Kidney glomerular epithelial cell (primary cell): ENCODE results near the gene RTN4.
"Not testable (repeated sequence)": the region's sequence is repeated elsewhere in the genome, so short reads cannot be mapped to it uniquely, and the experiment has no call there.

Source experiments
- DNase-seq: peaks from one replicate; lab custom pipeline; 2025; lab: John Stamatoyannopoulos, UW

RTN4 gene

GRCh38 chr2:55010149-55010591 lies 40.1 kb downstream of the RTN4 start:
- DNase-seq = peak; percentile 39

GRCh38 chr2:55009277-55010060 lies 40.8 kb downstream of the RTN4 start:
- no peak for DNase-seq

GRCh38 chr2:55006306-55006705 lies 43.9 kb downstream of the RTN4 start:
- no peak for DNase-seq

GRCh38 chr2:55003706-55004639 lies 46.3 kb downstream of the RTN4 start:
- no peak for DNase-seq

- no peak for DNase-seq
Measured at GRCh38 chr2:55001716-55002115, 48.5 kb downstream of the RTN4 start.

GRCh38 chr2:55000341-55000740 lies 49.9 kb downstream of the RTN4 start:
- no peak for DNase-seq

GRCh38 chr2:54999182-54999581 lies 51.1 kb downstream of the RTN4 start:
- no peak for DNase-seq

- DNase-seq = no peak
Measured at GRCh38 chr2:54997826-54998225, 52.4 kb downstream of the RTN4 start.

GRCh38 chr2:54995553-54995952 lies 54.7 kb downstream of the RTN4 start:
- DNase-seq = no peak

- not testable (repeated sequence) for DNase-seq
Measured at GRCh38 chr2:54990694-54991093, 59.6 kb downstream of the RTN4 start.

- DNase-seq = no peak
Measured at GRCh38 chr2:54988612-54989011, 61.6 kb downstream of the RTN4 start.

GRCh38 chr2:54986264-54986663 lies 64.0 kb downstream of the RTN4 start:
- no peak for DNase-seq

- no peak for DNase-seq
Measured at GRCh38 chr2:54984476-54984875, 65.8 kb downstream of the RTN4 start.

GRCh38 chr2:54983345-54984220 lies 66.7 kb downstream of the RTN4 start:
- DNase-seq = no peak

GRCh38 chr2:54981385-54981784 lies 68.9 kb downstream of the RTN4 start:
- no peak for DNase-seq

GRCh38 chr2:54979321-54980044 lies 70.8 kb downstream of the RTN4 start:
- no peak for DNase-seq

- no peak for DNase-seq
Measured at GRCh38 chr2:54977149-54977548, 73.1 kb downstream of the RTN4 start.

GRCh38 chr2:54975598-54976492 lies 74.4 kb downstream of the RTN4 start:
- DNase-seq = no peak

- no peak for DNase-seq
Measured at GRCh38 chr2:54975175-54975574, 75.1 kb downstream of the RTN4 start.

GRCh38 chr2:54969940-54970338 lies 80.3 kb downstream of the RTN4 start:
- no peak for DNase-seq
